ENCODE measurements around the gene RSRC1.
"Not testable (repeated sequence)": the region's sequence is repeated elsewhere in the genome, so short reads cannot be mapped to it uniquely, and the experiment has no call there.

Gene RSRC1

GRCh38 chr3:158407844-158408517, 298.1 kb downstream of the RSRC1 start:
- H3K9me2 ChIP-seq (ENCODE audit: low read depth, low read length): no peaks in the 10 kb centered on the region
- H3K4me1 ChIP-seq (ENCODE audit: insufficient read depth, low read length, severe bottlenecking): peaks cover 5% of the 10 kb centered on the region
- no peak overlapping the region for H3K4me3 ChIP-seq (ENCODE audit: low read depth, low read length, poor library complexity, severe bottlenecking)
- no peaks in the 10 kb centered on the region; the same call in 1 of the 2 replicates for H3K36me3 ChIP-seq (ENCODE audit: insufficient read depth, low read length)
- no peak overlapping the region for H3K9ac ChIP-seq (ENCODE audit: low read length)
- TF ChIP-seq EZH2 (IDR thresholded peaks at IDR 0.05; ENCODE audit: borderline replicate concordance, low read length) (no peak), CTCF (IDR thresholded peaks at IDR 0.05; ENCODE audit: low read length) (no peak)
- no peaks in the 10 kb centered on the region for H3F3A ChIP-seq (ENCODE audit: insufficient read depth, low read length)
- H3K27me3 ChIP-seq (ENCODE audit: insufficient read depth, low read length): no peaks in the 10 kb centered on the region
- H3K4me2 ChIP-seq (ENCODE audit: low read length): no peak overlapping the region
- H2AFZ ChIP-seq (ENCODE audit: low read length): no peak overlapping the region
- no peaks in the 10 kb centered on the region for H3K79me2 ChIP-seq (ENCODE audit: insufficient read depth, low read length)
- no peak overlapping the region for H3K27ac ChIP-seq (ENCODE audit: low read depth, low read length, poor library complexity, severe bottlenecking)
- peaks cover 3% of the 10 kb centered on the region for H3K9me3 ChIP-seq (ENCODE audit: low read length)
- H4K20me1 ChIP-seq (ENCODE audit: insufficient read depth, low read length): no peaks in the 10 kb centered on the region

GRCh38 chr3:158408518-158408897, 298.6 kb downstream of the RSRC1 start:
- H3K36me3 ChIP-seq (ENCODE audit: insufficient read depth, low read length); H3K9me2 ChIP-seq (ENCODE audit: low read depth, low read length); H3K27me3 ChIP-seq (ENCODE audit: insufficient read depth, low read length); H3K79me2 ChIP-seq (ENCODE audit: insufficient read depth, low read length); H3K27ac ChIP-seq (ENCODE audit: low read depth, low read length, poor library complexity, severe bottlenecking); H3K4me1 ChIP-seq (ENCODE audit: insufficient read depth, low read length, severe bottlenecking); H3K4me2 ChIP-seq (ENCODE audit: low read length); H3K9me3 ChIP-seq (ENCODE audit: low read length); H3F3A ChIP-seq (ENCODE audit: insufficient read depth, low read length); H3K4me3 ChIP-seq (ENCODE audit: low read depth, low read length, poor library complexity, severe bottlenecking); H2AFZ ChIP-seq (ENCODE audit: low read length); H3K9ac ChIP-seq (ENCODE audit: low read length); H4K20me1 ChIP-seq (ENCODE audit: insufficient read depth, low read length): not testable (repeated sequence)

GRCh38 chr3:158418035-158418434, 308.1 kb downstream of the RSRC1 start:
- H3K79me2 ChIP-seq (ENCODE audit: insufficient read depth, low read length): no peaks in the 10 kb centered on the region
- TF ChIP-seq EZH2 (IDR thresholded peaks at IDR 0.05; ENCODE audit: borderline replicate concordance, low read length): no peak
- TF ChIP-seq CTCF (IDR thresholded peaks at IDR 0.05; ENCODE audit: low read length): no peak
- no peaks in the 10 kb centered on the region for H3K9me3 ChIP-seq (ENCODE audit: low read length)
- H3K4me1 ChIP-seq (ENCODE audit: insufficient read depth, low read length, severe bottlenecking): peaks cover 24% of the 10 kb centered on the region
- H4K20me1 ChIP-seq (ENCODE audit: insufficient read depth, low read length): no peaks in the 10 kb centered on the region
- no peak overlapping the region for H3K4me2 ChIP-seq (ENCODE audit: low read length)
- no peaks in the 10 kb centered on the region for H3F3A ChIP-seq (ENCODE audit: insufficient read depth, low read length)
- H3K27ac ChIP-seq (ENCODE audit: low read depth, low read length, poor library complexity, severe bottlenecking): no peak overlapping the region
- no peaks in the 10 kb centered on the region; the same call in 1 of the 2 replicates for H3K36me3 ChIP-seq (ENCODE audit: insufficient read depth, low read length)
- H3K9ac ChIP-seq (ENCODE audit: low read length): no peak overlapping the region
- no peaks in the 10 kb centered on the region for H3K27me3 ChIP-seq (ENCODE audit: insufficient read depth, low read length)
- no peak overlapping the region for H2AFZ ChIP-seq (ENCODE audit: low read length)
- no peaks in the 10 kb centered on the region for H3K9me2 ChIP-seq (ENCODE audit: low read depth, low read length)
- H3K4me3 ChIP-seq (ENCODE audit: low read depth, low read length, poor library complexity, severe bottlenecking): no peak overlapping the region
